Smooth muscle cell of the brain vasculature (primary cell): ENCODE data around the gene INCENP.

ENCODE experiments used
- DNase-seq: peaks from one replicate; pipeline ENCODE4 v3.0.0-alpha.2; 2012; ENCODE audit warnings: low read depth, low spot score

Gene INCENP

GRCh38 chr11:62140304-62141110 lies 16.7 kb downstream of the INCENP start:
- no peak for DNase-seq

- DNase-seq, result no peak
These were observed 17.6 kb downstream of the INCENP start for GRCh38 chr11:62141111-62142042.

GRCh38 chr11:62142043-62142375 lies 18.2 kb downstream of the INCENP start:
- DNase-seq, result no peak

- no peak for DNase-seq
These were observed 19.1 kb downstream of the INCENP start for GRCh38 chr11:62142921-62143320.

GRCh38 chr11:62143727-62144126 lies 19.9 kb downstream of the INCENP start:
- no peak for DNase-seq

- DNase-seq, result no peak
These were observed 20.9 kb downstream of the INCENP start for GRCh38 chr11:62144641-62145255.

- no peak for DNase-seq
These were observed 21.6 kb downstream of the INCENP start for GRCh38 chr11:62145261-62145871.

GRCh38 chr11:62146476-62147200 lies 22.8 kb downstream of the INCENP start:
- no peak for DNase-seq

GRCh38 chr11:62147545-62147944 lies 23.7 kb downstream of the INCENP start:
- DNase-seq, result no peak

- no peak for DNase-seq
These were observed 24.6 kb downstream of the INCENP start for GRCh38 chr11:62148271-62148980.

- DNase-seq, result no peak
These were observed 26.4 kb downstream of the INCENP start for GRCh38 chr11:62149986-62150886.

- no peak for DNase-seq
These were observed 27.3 kb downstream of the INCENP start for GRCh38 chr11:62150887-62151736.

- no peak for DNase-seq
These were observed 27.9 kb downstream of the INCENP start for GRCh38 chr11:62151737-62152102.

- no peak for DNase-seq
These were observed 28.7 kb downstream of the INCENP start for GRCh38 chr11:62152245-62153086.

GRCh38 chr11:62153087-62153395 lies 29.2 kb downstream of the INCENP start:
- DNase-seq, result no peak

GRCh38 chr11:62153617-62154016 lies 29.8 kb downstream of the INCENP start:
- no peak for DNase-seq

GRCh38 chr11:62157603-62158002 lies 33.8 kb downstream of the INCENP start:
- DNase-seq, result no peak

GRCh38 chr11:62166371-62166770 lies 42.6 kb downstream of the INCENP start:
- DNase-seq, result no peak
